MCF 10A (cell line): ENCODE measurements around the gene PRR19. TPM values are rescaled to one million over a fixed set of nuclear protein-coding genes. Genes with fewer than 3 reads are reported as not detected.
A peak's percentile ranks its signal among the peaks of the same experiment; 100 is the strongest.
"Not testable (repeated sequence)": the region's sequence is repeated elsewhere in the genome, so short reads cannot be mapped to it uniquely, and the experiment has no call there.

Experiments
- BruUV-seq: library from RNA; stranded (reverse); fragments of 400-500 nt; replicated peaks from 2 replicates; lab custom pipeline; 2021; lab: Mats Ljungman, UMichigan
- CTCF ChIA-PET: fragments of 300-600 bp; sonication (Branson Sonifier 250); formaldehyde crosslinking; extraction: SDS; loops from one replicate; lab custom pipeline; 2021; ENCODE audit warnings: antibody characterized with exemption, inconsistent platforms; lab: Yijun Ruan, JAX
- POLR2A ChIA-PET: fragments of 300-600, 350-650 bp; sonication (Branson Sonifier 250); formaldehyde crosslinking; extraction: SDS; loops from one replicate; lab custom pipeline; 2020; ENCODE audit warnings: antibody characterized with exemption, inconsistent platforms; lab: Yijun Ruan, JAX
- DNase-seq: peaks from one replicate; pipeline ENCODE4 v3.0.0-alpha.2; 2018; ENCODE audit not compliant: unreplicated experiment
- H3K27ac Mint-ChIP-seq: one replicate; pipeline ENCODE4 v1.8.0; 2022; ENCODE audit warnings: mild to moderate bottlenecking, low read depth, mixed read lengths; ENCODE audit not compliant: unreplicated experiment
- H3K27me3 Mint-ChIP-seq: one replicate; pipeline ENCODE4 v1.8.0; 2022; ENCODE audit warnings: mixed read lengths; ENCODE audit not compliant: insufficient read depth, unreplicated experiment
- H3K36me3 Mint-ChIP-seq: one replicate; pipeline ENCODE4 v1.8.0; 2022; ENCODE audit warnings: mild to moderate bottlenecking, moderate library complexity, mixed read lengths; ENCODE audit not compliant: insufficient read depth, unreplicated experiment
- H3K4me1 Mint-ChIP-seq: one replicate; pipeline ENCODE4 v1.8.0; 2022; ENCODE audit warnings: mixed read lengths; ENCODE audit not compliant: insufficient read depth, unreplicated experiment
- H3K4me3 Mint-ChIP-seq: one replicate; pipeline ENCODE4 v1.8.0; 2022; ENCODE audit warnings: mild to moderate bottlenecking, moderate library complexity, mixed read lengths; ENCODE audit not compliant: unreplicated experiment
- H3K9me3 Mint-ChIP-seq: one replicate; pipeline ENCODE4 v1.8.0; 2022; ENCODE audit warnings: mixed read lengths; ENCODE audit not compliant: unreplicated experiment
- intact Hi-C: fragments of 100-400 bp; cut with micrococcal nuclease; formaldehyde crosslinking; loops from 2 replicates; pipeline ENCODE4 v1.14.1; 2022
- total RNA-seq: library from RNA; stranded (reverse); gene quantifications from 2 replicates; pipeline ENCODE4 v1.2.3, GENCODE V29; 2022
- TF ChIP-seq, protein P1 (sequence below): fragments of 200-600 bp; IDR thresholded peaks from one replicate; pipeline ENCODE4 v1.8.0; 2022; ENCODE audit warnings: antibody characterized with exemption, mild to moderate bottlenecking; ENCODE audit not compliant: unreplicated experiment

PRR19 gene
- total RNA-seq, 1 experiment from 2014 or later, result 0.30 TPM

GRCh38 chr19:42261763-42262162 is 40.2 kb upstream of the PRR19 start:
- DNase-seq, result no peak
- Mint-ChIP-seq H3K36me3 (no peaks in the 10 kb centered on the region), H3K27ac (no peak overlapping the region), H3K9me3 (no peaks in the 10 kb centered on the region), H3K27me3 (no peaks in the 10 kb centered on the region), H3K4me3 (no peak overlapping the region), H3K4me1 (no peaks in the 10 kb centered on the region)
- POLR2A ChIA-PET, result interaction anchor here (0.7 kb wide), 1 partner anchor 18 kb away, joined by 3 read pairs; no protein-coding TSS in a partner anchor
- intact Hi-C loops, result no loop called here
- TF ChIP-seq, protein P1, sequence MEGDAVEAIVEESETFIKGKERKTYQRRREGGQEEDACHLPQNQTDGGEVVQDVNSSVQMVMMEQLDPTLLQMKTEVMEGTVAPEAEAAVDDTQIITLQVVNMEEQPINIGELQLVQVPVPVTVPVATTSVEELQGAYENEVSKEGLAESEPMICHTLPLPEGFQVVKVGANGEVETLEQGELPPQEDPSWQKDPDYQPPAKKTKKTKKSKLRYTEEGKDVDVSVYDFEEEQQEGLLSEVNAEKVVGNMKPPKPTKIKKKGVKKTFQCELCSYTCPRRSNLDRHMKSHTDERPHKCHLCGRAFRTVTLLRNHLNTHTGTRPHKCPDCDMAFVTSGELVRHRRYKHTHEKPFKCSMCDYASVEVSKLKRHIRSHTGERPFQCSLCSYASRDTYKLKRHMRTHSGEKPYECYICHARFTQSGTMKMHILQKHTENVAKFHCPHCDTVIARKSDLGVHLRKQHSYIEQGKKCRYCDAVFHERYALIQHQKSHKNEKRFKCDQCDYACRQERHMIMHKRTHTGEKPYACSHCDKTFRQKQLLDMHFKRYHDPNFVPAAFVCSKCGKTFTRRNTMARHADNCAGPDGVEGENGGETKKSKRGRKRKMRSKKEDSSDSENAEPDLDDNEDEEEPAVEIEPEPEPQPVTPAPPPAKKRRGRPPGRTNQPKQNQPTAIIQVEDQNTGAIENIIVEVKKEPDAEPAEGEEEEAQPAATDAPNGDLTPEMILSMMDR, result no peak
- BruUV-seq, result no TSS peak
- CTCF ChIA-PET, result interaction anchor here (0.9 to 2.2 kb wide), 2 partner anchors 16 to 18 kb away, joined by 3 to 11 read pairs; no protein-coding TSS in a partner anchor

- intact Hi-C loops, H3K27ac Mint-ChIP-seq, BruUV-seq, H3K27me3 Mint-ChIP-seq, H3K4me3 Mint-ChIP-seq, H3K9me3 Mint-ChIP-seq, DNase-seq, H3K36me3 Mint-ChIP-seq: not testable (repeated sequence)
- H3K4me1 Mint-ChIP-seq, result peaks cover 19% of the 10 kb centered on the region
- ChIA-PET CTCF (interaction anchor here (0.5 to 1.7 kb wide), 4 partner anchors 14 to 173 kb away, joined by 3 to 5 read pairs (median 3); no protein-coding TSS in a partner anchor), POLR2A (interaction anchor here (1.2 to 2.1 kb wide), 2 partner anchors 10 to 22 kb away, joined by 3 to 10 read pairs; partner anchors contain the start of gene ERF)
Observed at GRCh38 chr19:42266105-42266504, 35.8 kb upstream of the PRR19 start.

DNA sequence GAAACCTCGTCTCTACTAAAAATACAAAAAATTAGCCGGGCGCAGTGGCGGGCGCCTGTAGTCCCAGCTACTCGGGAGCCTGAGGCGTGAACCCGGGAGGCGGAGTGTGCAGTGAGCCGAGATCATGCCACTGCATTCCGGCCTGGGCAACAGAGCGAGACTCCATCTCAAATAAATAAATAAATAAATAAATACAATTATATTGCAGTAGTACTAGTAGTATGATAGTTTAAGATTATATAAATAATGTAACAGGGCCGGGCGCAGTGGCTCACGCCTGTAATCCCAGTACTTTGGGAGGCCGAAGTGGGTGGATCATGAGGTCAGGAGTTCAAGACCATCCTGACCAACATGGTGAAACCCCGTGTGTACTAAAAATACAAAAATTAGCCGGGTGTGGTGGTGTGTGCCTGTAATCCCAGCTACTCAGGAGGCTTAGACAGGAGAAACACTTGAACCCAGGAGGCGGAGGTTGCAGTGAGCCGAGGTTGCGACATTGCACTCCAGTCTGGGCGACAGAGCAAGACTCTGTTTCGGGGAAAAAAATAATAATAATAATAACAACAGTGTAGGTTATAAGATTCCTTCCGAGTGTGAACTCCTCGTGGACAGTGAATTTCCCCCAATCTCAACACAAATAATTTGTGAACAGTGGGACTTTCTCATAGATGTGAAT is 34.9 kb upstream of the PRR19 start:
- ChIA-PET CTCF (interaction anchor here (1.7 kb wide), 1 partner anchor 13 kb away, joined by 5 read pairs; no protein-coding TSS in a partner anchor), POLR2A (interaction anchor here (0.7 to 2.1 kb wide), 7 partner anchors 9 to 23 kb away, joined by 3 to 10 read pairs (median 3); partner anchors contain the start of gene ERF)
- DNase-seq, H3K9me3 Mint-ChIP-seq, intact Hi-C loops, H3K27me3 Mint-ChIP-seq, H3K4me3 Mint-ChIP-seq, BruUV-seq, H3K27ac Mint-ChIP-seq: not testable (repeated sequence)
- peaks cover 23% of the 10 kb centered on the region for H3K4me1 Mint-ChIP-seq
- H3K36me3 Mint-ChIP-seq, result peaks cover 10% of the 10 kb centered on the region

GRCh38 chr19:42267644-42268141 is 34.2 kb upstream of the PRR19 start:
- DNase-seq, result no peak
- BruUV-seq, result TSS peak; percentile 16
- peaks cover 23% of the 10 kb centered on the region for H3K4me1 Mint-ChIP-seq
- H3K27me3 Mint-ChIP-seq, result no peaks in the 10 kb centered on the region
- H3K27ac Mint-ChIP-seq, result no peak overlapping the region
- TF ChIP-seq, protein P1, result no peak
- intact Hi-C loops, result loop anchor here (1.0 to 2.0 kb wide), 2 partner anchors 13 to 16 kb away; partner anchors contain the start of gene ERF
- no peaks in the 10 kb centered on the region for H3K9me3 Mint-ChIP-seq
- ChIA-PET CTCF (interaction anchor here (1.7 kb wide), 1 partner anchor 12 kb away, joined by 5 read pairs; no protein-coding TSS in a partner anchor), POLR2A (interaction anchor here (0.6 to 2.1 kb wide), 6 partner anchors 12 to 23 kb away, joined by 3 to 10 read pairs (median 4); partner anchors contain the start of gene ERF)
- peaks cover 10% of the 10 kb centered on the region for H3K36me3 Mint-ChIP-seq
- H3K4me3 Mint-ChIP-seq, result no peak overlapping the region
